HepG2 (cell line): ENCODE results near the gene SLC2A2. TPM values are rescaled to one million over a fixed set of nuclear protein-coding genes. Genes with fewer than 3 reads are reported as not detected.

Source experiments
- BORCS8-MEF2B ChIP-seq: sonication (generic); formaldehyde crosslinking; IDR thresholded peaks from 2 replicates; pipeline ENCODE4 v1.8.0; 2022; ENCODE audit warnings: mild to moderate bottlenecking, missing genetic modification reagents
- CHD4 ChIP-seq: fragments of 200-600 bp; sonication (generic); IDR thresholded peaks from 2 replicates; pipeline ENCODE4 v1.7.0; 2017; ENCODE audit warnings: mild to moderate bottlenecking, low read length, borderline replicate concordance
- EHMT2 ChIP-seq: fragments of 200-600 bp; sonication (generic); IDR thresholded peaks from 2 replicates; pipeline ENCODE4 v1.7.0; 2017; ENCODE audit warnings: antibody characterized with exemption, low read depth, low read length, borderline replicate concordance
- MED8 ChIP-seq: sonication (generic); formaldehyde crosslinking; IDR thresholded peaks from 2 replicates; pipeline ENCODE4 v1.8.1; 2023; ENCODE audit warnings: mild to moderate bottlenecking, missing genetic modification reagents; ENCODE audit not compliant: insufficient replicate concordance
- NKX3-1 ChIP-seq: sonication (generic); formaldehyde crosslinking; IDR thresholded peaks from 2 replicates; pipeline ENCODE4 v1.5.0; 2020; ENCODE audit warnings: missing genetic modification reagents
- NR2C2 ChIP-seq: sonication (generic); formaldehyde crosslinking; IDR thresholded peaks from 2 replicates; pipeline ENCODE4 v1.4.0; 2020; ENCODE audit warnings: missing genetic modification reagents, mild to moderate bottlenecking, moderate library complexity, borderline replicate concordance
- NR2F2 ChIP-seq: IDR thresholded peaks from 2 replicates; pipeline ENCODE4 v1.6.1; 2012; ENCODE audit warnings: low read depth, inconsistent platforms, borderline replicate concordance
- PREB ChIP-seq: sonication (generic); formaldehyde crosslinking; IDR thresholded peaks from 2 replicates; pipeline ENCODE4 v1.4.0; 2020; ENCODE audit warnings: missing genetic modification reagents
- SALL2 ChIP-seq: sonication (generic); formaldehyde crosslinking; IDR thresholded peaks from 2 replicates; pipeline ENCODE4 v1.8.1; 2023; ENCODE audit warnings: mild to moderate bottlenecking, missing genetic modification reagents, inconsistent platforms
- ZGPAT ChIP-seq: IDR thresholded peaks from 2 replicates; pipeline ENCODE4 v1.6.1; 2016; ENCODE audit warnings: mild to moderate bottlenecking
- ZKSCAN5 ChIP-seq: sonication (generic); formaldehyde crosslinking; IDR thresholded peaks from 2 replicates; pipeline ENCODE4 v1.5.1; 2020; ENCODE audit warnings: mild to moderate bottlenecking, missing genetic modification reagents
- ZNF138 ChIP-seq: sonication (generic); formaldehyde crosslinking; IDR thresholded peaks from 2 replicates; pipeline ENCODE4 v1.5.0; 2020; ENCODE audit warnings: mild to moderate bottlenecking, low read depth, missing genetic modification reagents
- ZNF276 ChIP-seq: sonication (generic); formaldehyde crosslinking; IDR thresholded peaks from 2 replicates; pipeline ENCODE4 v1.4.0; 2020; ENCODE audit warnings: mild to moderate bottlenecking, low read depth, missing genetic modification reagents
- ZNF317 ChIP-seq: sonication (generic); formaldehyde crosslinking; IDR thresholded peaks from 2 replicates; pipeline ENCODE4 v1.5.0; 2020; ENCODE audit warnings: mild to moderate bottlenecking, missing genetic modification reagents
- ZNF33A ChIP-seq: sonication (generic); formaldehyde crosslinking; IDR thresholded peaks from 2 replicates; pipeline ENCODE4 v1.5.1; 2020; ENCODE audit warnings: missing genetic modification reagents, mild to moderate bottlenecking, moderate library complexity, borderline replicate concordance
- ZNF350 ChIP-seq: sonication (generic); formaldehyde crosslinking; IDR thresholded peaks from 2 replicates; pipeline ENCODE4 v1.4.0; 2020; ENCODE audit warnings: mild to moderate bottlenecking, low read depth, missing genetic modification reagents, borderline replicate concordance
- ZNF639 ChIP-seq: conservative IDR thresholded peaks from 2 replicates; pipeline ENCODE4 v1.6.1; 2018; ENCODE audit warnings: missing genetic modification reagents
- ZNF674 ChIP-seq: sonication (generic); formaldehyde crosslinking; IDR thresholded peaks from 2 replicates; pipeline ENCODE4 v1.5.0; 2020; ENCODE audit warnings: low read depth, mild to moderate bottlenecking, missing genetic modification reagents
- ZNF740 ChIP-seq: sonication (generic); formaldehyde crosslinking; IDR thresholded peaks from 2 replicates; pipeline ENCODE4 v1.4.0; 2020; ENCODE audit warnings: missing genetic modification reagents
- ZNF784 ChIP-seq: sonication (generic); formaldehyde crosslinking; IDR thresholded peaks from 2 replicates; pipeline ENCODE4 v1.5.1; 2020; ENCODE audit warnings: missing genetic modification reagents, mild to moderate bottlenecking, borderline replicate concordance
- ZNF879 ChIP-seq: sonication (generic); formaldehyde crosslinking; IDR thresholded peaks from 2 replicates; pipeline ENCODE4 v1.8.1; 2023; ENCODE audit warnings: missing genetic modification reagents
- polyA plus RNA-seq, 8 experiments: library from polyadenylated mRNA; depleted of rRNA in 3 of 8; stranded (reverse) in 7 of 8; unstranded in 1 of 8; fragments of >200 nt; fragmentation: Illumina TruSeq in 4 of 8; extraction: Trizol in 4 of 8; gene quantifications; 2 replicates each; pipeline versions ENCODE4 v1.2.1 to v1.2.3, GENCODE V29; 2011 to 2016; ENCODE audit warnings: low read depth in 4 of 8, missing spikeins in 1 of 8, mixed read lengths in 1 of 8; ENCODE audit not compliant: insufficient read depth in 1 of 8
- total RNA-seq, 5 experiments: library from RNA; depleted of rRNA; stranded (reverse); fragments of >200 nt; fragmentation: Illumina TruSeq; extraction: Trizol; gene quantifications; 2 replicates each; pipeline ENCODE4 v1.2.3, GENCODE V29; 2016; ENCODE audit warnings: low read depth in 1 of 5

The SLC2A2 gene
- total and polyA plus RNA-seq, 2 of the 13 experiments (the other 11 are each of a cell fraction or from before 2014, with no cell fraction given) = 19.5 to 23.2 TPM

GRCh38 chr3:170997961-170998913 lies 28.3 kb downstream of the SLC2A2 start (continued):
- TF ChIP-seq CHD4 (peak; percentile 47; the same call in 1 of the 2 replicates), ZGPAT (CRISPR knock-in tag) (peak; percentile 90), EHMT2 (no peak), ZNF639 (CRISPR knock-in tag) (peak; percentile 38; the same call in 1 of the 2 replicates), ZNF276 (no peak), PREB (CRISPR knock-in tag) (no peak), NKX3-1 (0 out of 2 replicates have a peak, but pooled peaks have one; percentile 27), ZNF674 (no peak), SALL2 (CRISPR knock-in tag) (no peak), ZNF879 (no peak), ZNF317 (CRISPR knock-in tag) (no peak), NR2F2 (peak; percentile 55; the same call in 1 of the 2 replicates), NR2C2 (CRISPR knock-in tag) (peak; percentile 51; the same call in 1 of the 2 replicates), BORCS8-MEF2B (no peak), ZKSCAN5 (CRISPR knock-in tag) (no peak), ZNF784 (CRISPR knock-in tag) (peak; percentile 23; the same call in 1 of the 2 replicates), ZNF740 (CRISPR knock-in tag) (no peak), ZNF350 (CRISPR knock-in tag) (no peak), ZNF138 (CRISPR knock-in tag) (no peak), ZNF33A (no peak), MED8 (peak; percentile 76)
